ENCODE measurements around the gene FILIP1.

FILIP1 gene

DNA sequence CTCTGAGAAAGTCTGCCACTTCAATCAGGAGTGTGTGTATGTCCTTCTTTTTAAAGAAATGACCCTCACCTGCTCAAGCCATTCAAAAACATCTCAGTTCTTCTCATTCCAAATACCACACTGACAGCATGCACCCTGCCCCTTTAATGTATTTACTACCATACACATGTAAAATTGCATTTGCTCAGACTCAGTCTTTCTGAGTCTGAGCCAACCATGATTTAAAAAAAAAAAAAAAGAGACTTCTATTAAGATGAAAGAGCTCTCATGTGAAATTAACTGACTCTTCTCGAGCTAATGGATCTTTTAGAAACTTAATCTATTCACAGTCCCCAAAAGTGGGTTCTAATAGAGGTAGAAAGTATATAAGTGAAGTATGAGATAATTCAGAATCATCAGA lies 1.4 kb upstream of the FILIP1 start:
- no peak for FAIRE-seq
- no peak for DNase-seq (ENCODE audit: low spot score)

DNA sequence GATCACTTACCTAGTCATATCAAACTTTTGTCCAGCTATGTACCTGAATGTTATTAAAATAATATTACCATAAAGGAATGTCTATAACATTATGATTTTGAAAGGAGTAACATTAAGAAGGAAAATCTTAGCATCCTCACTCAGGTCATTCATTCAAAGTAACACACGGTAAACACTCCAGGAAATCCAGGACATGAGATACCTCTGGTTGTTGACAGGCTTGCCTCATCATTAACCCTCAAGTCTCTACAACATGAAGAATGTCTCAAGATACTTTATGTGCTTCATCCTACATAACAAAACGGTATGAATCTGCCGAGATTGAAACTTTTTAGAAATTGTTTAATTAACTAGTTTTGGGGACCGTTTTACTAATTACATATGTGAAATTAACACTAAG lies 690 bp upstream of the FILIP1 start:
- FAIRE-seq, result no peak
- DNase-seq (ENCODE audit: low spot score), result no peak

DNA sequence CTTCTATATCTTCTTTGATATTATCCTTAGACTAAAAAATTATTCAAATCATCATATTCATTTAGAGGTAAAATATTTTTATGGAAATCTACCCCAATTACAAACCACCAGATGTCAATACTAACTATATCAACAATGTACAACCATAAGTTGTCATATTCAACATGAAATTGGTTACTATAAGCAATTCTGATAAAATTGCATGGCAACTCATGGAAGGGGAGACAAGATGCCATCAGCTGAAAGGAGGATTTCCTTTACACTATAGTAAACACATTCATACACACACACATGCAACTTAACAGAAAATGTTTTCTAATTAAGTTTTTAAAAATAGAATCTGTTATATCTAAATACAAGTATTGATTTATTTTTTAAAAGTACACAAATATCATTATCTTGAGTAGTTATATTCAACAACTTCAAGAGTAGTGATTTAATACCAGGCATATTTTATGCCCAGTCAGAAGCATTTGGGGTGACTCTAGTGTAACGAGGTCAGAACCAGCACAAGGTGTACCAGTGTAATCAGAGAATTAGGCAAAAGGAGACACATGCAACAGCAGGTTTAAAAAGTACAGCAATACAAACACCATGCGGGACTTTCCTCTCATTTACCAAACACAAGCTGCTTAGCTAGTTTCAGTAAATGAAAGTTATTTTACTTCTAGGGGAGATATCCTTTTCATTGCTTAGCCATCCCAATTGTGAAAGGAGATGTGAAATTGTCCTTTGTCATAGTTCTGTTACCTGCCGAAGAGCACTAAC lies 1.0 kb downstream of the FILIP1 start:
- FAIRE-seq (no peak), DNase-seq (ENCODE audit: low spot score) (no peak)

DNA sequence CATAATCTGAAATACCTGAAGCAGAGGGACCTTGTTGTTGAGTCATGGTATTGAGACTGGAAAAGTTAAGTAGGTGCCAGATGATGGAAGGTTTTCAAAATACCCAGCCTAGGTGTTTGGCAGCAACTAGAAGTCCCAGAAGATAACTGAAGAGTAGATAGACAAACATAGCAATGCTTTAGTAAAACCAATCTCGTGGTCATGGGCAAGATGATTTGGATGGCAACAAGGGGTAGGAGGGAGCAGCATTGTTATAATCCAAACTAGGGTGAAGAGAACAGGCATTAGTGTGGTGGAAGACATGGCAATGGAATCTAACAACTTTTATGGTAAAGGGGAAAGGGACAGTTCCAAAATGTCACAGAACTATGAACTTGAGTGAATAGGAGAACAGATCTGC lies 2.3 kb downstream of the FILIP1 start:
- FAIRE-seq (no peak), DNase-seq (ENCODE audit: low spot score) (no peak)

DNA sequence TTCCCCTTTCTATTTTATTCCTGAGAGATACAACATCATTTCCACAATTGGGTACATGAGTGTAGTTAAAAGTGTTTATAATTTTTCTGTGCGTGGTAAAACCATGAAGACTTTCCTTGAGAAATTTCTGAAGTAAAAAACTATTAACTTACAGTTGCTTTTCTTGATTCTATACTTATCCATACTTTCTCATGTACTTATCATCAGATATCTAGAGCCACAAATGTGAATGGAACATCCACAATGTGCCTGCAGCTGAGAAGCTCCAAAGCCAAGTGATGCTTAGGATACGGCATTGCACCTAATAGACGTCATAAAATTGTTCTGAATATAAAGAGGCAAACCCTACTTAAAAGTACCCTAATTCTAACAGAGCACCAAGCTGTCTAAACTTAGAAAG lies 2.9 kb downstream of the FILIP1 start:
- no peak for DNase-seq (ENCODE audit: low spot score)

DNA sequence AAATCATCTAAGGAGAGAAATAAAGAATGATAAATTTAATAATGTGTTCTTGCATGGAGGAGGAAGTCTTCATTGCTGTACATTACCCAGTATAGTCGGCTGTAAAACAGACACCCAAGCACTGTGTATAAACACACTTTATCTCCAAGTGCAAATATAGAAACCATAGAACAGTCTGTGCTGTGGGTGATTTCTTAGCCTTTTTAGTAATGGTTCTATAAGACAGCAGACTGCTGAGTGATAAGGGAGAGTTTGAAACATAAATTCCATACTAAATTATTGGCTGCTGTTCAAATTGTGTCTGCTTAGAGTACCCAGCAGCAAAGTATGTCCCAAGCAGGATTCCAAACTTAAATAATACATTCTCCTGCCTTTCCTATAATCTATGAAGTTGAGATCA lies 4.6 kb downstream of the FILIP1 start:
- FAIRE-seq, result no peak
- no peak for DNase-seq (ENCODE audit: low spot score)

More for the DNA sequence above, 2.9 kb downstream of the FILIP1 start:
- FAIRE-seq, result no peak

DNA sequence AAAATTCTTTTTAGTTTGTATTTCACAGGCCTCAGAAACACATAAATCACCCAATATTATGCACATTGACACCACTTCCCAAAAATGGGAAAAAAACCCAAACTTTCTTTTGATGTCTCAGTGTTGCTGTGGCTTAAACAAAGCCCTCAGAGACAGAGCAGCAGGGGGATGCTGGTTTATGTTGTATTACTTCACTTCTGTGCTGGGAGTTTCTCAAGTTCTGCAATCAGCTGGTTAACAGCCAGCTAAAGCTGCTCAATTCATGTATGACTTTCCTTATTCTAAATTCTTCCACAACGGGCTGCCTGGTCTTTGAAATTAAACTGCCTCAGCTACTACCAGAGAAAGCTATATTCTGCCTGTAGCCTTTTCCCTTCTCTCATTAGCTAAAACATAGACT lies 5.6 kb downstream of the FILIP1 start:
- FAIRE-seq (no peak), DNase-seq (ENCODE audit: low spot score) (no peak)

DNA sequence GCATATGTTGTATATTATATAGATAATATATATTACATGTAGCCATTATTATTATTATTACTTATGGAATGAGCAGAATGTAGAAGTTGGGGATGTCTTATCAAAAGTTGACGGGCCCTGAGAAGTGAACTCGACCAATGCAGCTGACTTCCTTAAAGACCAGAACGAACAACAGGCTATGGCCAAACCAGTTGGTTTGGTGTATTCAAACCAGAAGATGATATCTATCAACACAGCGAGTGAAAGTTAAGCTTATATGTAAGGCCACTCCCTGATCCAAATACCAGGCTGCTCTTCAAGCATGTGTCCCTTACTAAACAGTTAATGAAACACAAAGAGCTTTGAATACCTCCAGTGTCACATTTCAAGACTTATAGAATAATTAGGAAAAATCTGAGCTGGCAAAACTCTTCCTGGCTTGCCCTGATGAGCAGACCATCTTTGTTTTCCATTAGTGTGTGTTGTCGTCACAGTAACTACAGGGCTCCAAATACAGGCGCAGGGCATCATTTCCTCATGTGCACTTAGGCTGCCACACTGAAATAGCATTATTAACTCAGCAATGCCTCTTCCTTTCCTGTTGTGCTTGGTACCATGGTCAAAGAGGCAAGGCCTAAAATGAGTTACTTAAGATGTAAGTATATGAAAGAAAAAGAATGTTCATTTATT lies 6.6 kb downstream of the FILIP1 start:
- FAIRE-seq (no peak), DNase-seq (ENCODE audit: low spot score) (no peak)

DNA sequence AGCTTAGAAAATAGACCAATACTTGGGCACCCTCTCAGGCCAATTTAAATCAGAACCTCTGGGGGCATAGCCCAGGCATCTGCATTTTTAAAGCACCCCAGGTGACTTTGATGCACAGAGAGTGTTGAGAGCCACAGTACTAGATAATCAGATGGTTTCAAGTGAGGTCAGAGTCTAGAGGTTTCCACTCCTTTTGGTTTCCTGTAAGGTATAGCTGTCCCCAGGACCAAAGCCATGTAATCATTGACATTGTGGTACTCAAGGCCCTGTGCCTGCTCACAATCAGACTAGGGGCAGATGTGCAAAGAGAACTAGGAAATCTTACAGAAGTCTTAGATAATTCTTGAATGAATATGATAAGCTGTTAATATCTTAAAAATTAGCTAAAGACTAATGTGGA lies 9.1 kb downstream of the FILIP1 start:
- FAIRE-seq, result no peak
- DNase-seq (ENCODE audit: low spot score), result no peak

DNA sequence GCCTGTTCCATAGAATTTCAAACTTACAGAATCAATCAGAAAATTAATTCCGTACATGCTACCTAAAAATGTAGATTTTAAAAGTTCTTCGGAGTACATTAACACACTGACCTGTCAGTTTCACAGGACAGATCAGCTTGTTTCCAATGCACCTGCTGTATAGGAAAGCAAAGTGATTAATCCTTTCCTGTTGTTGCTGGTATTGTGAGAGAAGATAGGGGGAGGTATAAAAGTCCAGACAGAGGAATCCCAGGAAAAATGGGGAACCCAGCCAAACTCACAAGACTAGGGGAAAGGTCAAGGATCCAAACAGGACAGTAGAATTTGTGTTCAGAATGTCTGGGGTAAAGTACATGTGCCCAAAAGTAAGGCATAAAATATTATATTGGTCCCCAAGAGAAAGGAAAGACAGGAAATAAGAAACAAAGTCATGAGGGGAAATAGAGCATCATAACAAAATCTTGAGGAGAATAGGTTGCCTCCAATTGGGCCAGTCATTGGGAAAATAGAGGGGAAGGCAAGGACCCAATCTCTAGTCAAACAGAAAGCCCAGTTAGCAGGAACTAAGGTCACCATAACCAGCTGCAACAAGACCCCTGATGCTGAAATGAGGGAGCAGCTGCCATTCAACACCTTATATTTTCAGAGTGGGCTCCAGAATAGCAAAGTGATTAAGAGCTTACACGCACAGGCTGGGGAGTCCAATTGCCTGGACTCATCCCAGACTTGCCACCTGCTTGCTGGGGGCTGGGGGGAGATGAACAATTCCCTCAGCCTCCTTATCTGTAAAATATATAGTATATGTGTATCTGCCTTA lies 10.3 kb downstream of the FILIP1 start:
- FAIRE-seq (no peak), DNase-seq (ENCODE audit: low spot score) (no peak)

DNA sequence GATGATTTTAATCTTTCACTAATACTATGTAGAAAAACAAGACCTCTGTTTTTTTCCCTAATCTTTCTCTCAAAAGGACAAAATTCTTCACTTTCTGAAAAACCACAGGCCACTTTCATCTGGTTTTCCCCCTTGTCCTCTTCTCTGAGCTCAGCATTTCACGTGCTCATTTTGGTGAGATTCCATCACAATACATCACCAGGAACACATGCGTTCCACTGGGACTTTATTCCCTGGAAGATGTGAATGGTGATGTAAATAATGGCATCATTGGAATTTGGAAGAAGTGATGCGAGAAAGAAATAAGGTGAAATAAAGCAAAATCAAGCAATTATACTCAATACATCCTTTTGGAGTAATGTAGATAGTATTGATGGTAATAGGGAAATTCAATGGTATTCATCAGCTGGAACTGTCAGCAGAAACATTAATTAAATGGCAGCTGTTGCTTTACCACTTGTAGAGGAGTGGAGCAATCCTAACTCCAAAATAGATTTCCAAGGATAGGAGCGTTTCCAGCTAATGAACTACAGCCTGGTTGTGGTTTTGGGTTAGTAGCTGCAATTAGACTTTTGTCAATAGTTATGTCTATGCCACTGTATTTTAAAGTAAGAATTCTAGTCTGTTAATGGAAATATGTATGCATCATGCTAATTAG lies 11.5 kb downstream of the FILIP1 start:
- no peak for FAIRE-seq
- no peak for DNase-seq (ENCODE audit: low spot score)

DNA sequence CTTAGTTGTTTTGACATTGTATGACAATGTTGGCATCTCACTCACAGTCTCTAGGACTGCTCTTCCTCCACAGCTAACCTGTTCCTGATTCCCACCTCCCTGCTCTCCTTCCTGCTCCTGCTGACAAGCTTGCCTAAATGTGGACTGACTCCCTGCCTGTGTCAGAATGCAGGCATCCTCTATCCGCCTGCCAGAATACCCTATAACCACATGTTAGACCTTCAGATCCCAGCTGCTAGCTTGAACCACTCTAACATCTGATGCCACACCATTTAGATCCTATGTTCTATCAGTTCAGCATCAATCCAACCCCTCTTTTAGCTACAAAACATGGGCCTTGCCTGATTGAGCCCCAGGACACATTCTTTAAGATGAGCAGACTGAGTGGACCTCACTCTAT lies 12.2 kb downstream of the FILIP1 start:
- FAIRE-seq (no peak), DNase-seq (ENCODE audit: low spot score) (no peak)

DNA sequence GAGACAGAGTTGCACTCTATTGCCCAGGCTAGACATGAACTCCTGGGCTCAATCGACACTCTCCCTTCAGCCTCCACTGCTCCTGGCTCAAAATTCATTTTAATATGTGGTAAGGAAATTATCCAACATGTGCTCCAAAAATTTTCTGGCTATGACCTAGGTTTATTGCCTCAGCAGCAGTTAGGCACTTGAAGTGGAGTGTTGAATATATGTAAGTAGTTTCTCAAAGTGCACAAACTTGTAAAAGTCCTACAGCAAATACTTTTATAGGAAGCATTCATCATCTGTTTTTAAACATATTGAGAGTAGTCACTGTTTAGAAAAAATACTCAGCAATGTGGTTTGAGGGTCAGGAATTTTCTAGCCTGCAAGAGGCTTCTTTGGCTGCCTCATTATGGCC lies 13.2 kb downstream of the FILIP1 start:
- no peak for FAIRE-seq
- no peak for DNase-seq (ENCODE audit: low spot score)

DNA sequence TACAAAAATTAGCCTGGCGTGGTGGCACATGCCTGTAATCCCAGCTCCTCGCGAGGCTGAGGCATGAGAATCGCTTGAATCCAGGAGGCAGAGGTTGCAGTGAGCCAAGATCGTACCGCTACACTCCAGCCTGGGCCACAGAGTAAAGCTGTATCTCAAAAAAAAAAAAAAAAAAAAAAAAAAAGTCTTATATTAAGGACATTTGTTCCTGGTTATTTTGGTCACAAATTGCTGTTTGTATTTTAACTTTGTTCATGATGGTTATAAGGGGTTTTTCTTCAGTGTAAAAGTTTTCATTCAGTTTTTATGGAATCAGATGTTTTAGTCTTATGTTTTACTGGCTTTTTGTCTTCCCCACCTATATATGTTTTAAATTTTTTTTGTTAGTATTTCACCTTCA lies 13.9 kb downstream of the FILIP1 start:
- DNase-seq (ENCODE audit: low spot score) (no peak), FAIRE-seq (no peak)

DNA sequence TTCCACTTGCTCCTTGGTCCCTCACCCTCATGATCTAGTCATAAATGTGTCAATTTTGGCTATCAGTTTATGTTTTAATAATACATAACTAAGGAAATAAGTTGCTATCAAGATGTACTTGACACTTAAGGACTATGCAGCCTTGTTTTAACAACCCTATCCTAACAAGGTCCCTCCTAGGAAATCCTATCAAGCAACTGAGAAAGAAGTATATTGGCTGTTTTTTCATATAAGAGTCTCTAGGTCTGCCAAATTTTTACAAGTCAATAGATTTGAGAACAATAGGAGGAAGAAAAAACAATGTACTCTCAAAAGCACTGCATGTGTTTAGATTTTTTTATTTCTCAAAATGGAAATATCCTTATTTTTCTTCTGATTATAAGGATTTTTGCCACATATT lies 14.7 kb downstream of the FILIP1 start:
- DNase-seq (ENCODE audit: low spot score) (no peak), FAIRE-seq (no peak)

DNA sequence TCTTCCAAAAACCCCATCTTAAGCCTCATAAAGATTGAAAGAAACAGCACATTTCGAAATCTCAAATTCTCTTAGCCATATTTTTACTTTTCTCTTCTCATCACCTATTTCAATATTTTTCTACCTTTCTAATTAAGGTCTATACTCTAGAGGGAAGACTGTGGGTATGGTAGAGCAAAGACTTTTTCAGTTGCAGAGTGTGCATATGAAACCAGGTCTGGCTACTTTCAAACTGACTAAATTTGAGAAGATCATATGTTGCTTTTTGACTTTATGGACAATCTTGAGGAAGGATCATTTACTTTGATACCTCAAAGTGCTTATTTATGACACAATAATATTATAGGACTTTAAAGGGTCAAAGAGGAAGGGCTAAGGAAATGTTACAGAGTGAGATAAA lies 20.7 kb downstream of the FILIP1 start:
- DNase-seq (ENCODE audit: low spot score), result no peak
- FAIRE-seq, result no peak

DNA sequence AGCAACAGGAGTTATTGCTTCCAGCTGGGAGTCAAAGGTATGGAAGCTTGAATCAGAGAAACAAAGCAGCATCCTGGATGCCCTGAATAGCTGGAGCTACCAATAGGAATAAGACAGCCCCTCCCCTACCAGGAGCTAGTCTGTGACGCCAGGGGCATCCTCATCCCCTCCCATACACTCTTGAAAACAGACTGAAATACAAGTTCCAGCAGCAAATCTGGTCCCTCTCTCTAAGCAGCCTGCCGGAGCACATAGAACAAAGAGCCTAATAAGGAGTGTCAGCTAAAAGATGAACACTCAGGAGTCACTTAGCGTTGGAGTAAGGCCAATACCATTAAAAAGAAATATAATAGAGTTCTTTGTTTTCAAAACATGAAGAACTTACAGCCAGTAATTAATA lies 25.6 kb downstream of the FILIP1 start:
- FAIRE-seq (no peak), DNase-seq (ENCODE audit: low spot score) (no peak)

DNA sequence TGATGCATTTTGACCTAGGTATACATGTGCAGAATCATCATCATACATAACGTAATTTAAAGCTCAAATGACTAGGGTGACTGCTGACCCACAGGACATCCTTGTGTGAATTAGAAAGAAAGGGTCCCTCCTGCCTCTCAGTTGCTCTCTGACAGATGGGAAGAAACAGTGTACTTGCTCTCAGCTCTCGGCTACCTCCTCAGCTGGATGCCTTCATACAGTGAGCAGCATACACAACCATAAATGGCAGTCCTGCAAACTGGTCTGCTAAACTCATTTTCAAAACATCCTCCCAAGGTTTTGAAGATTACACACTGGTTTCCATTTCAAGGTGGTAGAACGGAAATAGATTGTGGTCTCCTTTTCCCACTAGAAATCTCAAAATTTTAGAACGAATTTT lies 26.3 kb downstream of the FILIP1 start:
- no peak for DNase-seq (ENCODE audit: low spot score)
- no peak for FAIRE-seq

DNA sequence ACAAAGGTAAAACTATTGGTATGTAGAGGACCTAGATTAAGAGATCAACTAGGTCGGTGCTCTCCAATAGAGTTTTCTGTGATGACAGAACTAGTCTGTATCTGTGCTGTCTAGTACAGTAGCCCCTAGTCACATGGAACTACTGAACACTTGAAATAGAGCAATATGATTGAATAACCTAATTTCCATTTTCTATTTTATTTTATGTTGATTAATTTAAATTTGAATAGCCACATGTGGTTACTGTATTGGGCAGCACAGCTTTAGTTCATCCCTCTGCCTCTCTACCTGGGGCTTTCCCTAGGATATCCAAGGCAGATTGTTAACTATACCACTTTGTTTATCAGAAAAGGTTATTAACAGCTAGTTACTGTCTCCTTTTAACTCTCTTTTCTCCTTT lies 27.0 kb downstream of the FILIP1 start:
- FAIRE-seq (no peak), DNase-seq (ENCODE audit: low spot score) (no peak)

DNA sequence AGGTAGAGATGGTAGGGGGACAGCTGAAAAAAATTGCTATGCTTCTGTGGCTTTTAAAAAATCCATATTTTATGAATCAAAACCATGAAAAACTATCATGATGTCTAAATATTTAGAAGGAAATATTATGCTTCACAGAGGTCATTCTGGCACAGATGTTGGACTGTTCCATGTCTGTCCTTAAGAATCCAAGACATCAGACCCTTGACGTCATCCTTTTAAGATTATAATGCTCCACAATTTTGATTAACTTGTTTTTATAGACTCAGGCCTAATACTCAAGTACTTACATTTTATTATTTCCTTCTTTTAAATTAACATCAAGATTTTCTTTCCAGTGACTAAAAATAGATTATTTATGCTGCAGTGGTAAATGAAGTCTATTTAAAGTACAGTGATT lies 29.7 kb downstream of the FILIP1 start:
- DNase-seq (ENCODE audit: low spot score) (no peak), FAIRE-seq (no peak)

DNA sequence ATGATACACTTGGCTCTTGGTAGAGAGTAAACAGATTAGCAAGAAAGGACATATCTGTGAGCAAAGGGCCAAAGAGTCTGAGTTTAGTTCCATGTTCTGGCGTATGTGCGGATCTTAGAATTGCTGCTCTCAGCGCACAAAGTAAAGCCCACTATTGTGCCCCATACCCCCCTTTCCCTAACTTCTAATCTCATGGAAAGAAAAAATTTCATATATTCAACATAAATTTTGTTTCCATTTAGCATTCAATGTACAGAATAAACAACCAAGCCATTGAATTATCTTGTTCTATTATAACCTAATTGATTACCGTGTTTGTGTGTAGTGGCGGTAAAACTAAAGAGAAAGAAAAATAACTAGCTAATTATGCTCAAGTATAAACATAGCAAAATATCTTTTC lies 30.5 kb downstream of the FILIP1 start:
- no peak for DNase-seq (ENCODE audit: low spot score)
- FAIRE-seq, result no peak

DNA sequence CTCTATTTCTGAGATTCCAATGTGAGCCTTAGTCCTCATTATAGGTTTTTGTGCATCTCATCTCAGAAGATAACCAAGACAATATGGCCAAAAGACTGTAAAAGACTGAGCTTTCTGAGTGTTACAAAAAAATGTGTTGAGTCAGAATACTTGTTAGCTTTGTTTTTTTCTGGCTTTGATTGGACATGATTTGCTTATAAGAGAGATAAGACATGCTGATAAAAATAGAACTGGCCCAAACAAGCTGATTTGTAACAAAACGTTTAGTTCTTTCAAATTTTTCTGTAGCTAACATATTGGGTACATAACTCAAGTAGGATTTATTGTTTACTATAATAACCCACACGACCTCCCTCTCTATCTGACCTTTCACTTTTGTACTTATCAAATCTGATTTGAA lies 32.9 kb downstream of the FILIP1 start:
- DNase-seq (ENCODE audit: low spot score), result no peak
- no peak for FAIRE-seq

Measured in RCC 7860 (cell line).